HG02642 (cell line): Measurements from ENCODE around the gene GRN.
"Not testable (repeated sequence)": the region's sequence is repeated elsewhere in the genome, so short reads cannot be mapped to it uniquely, and the experiment has no call there.

Experiments
- ATAC-seq: cut with Tn5 transposase; IDR thresholded peaks from one replicate; pipeline ENCODE4 v1.9.1; 2021; ENCODE audit warnings: mild to moderate bottlenecking; ENCODE audit not compliant: unreplicated experiment, poor library complexity

GRN gene

GRCh38 chr17:44359458-44360143, 14.5 kb downstream of the GRN start:
- ATAC-seq: no peak

GRCh38 chr17:44360144-44360533, 15.0 kb downstream of the GRN start:
- ATAC-seq: no peak

GRCh38 chr17:44360826-44361225, 15.7 kb downstream of the GRN start:
- ATAC-seq: no peak

GRCh38 chr17:44361292-44362260, 16.5 kb downstream of the GRN start:
- no peak for ATAC-seq

- no peak for ATAC-seq
Measured at GRCh38 chr17:44362459-44362948, 17.4 kb downstream of the GRN start.

GRCh38 chr17:44362949-44363612, 18.0 kb downstream of the GRN start:
- peak; percentile 20 for ATAC-seq

GRCh38 chr17:44363613-44364159, 18.6 kb downstream of the GRN start, which contains the start of gene FAM171A2:
Gene FAM171A2, minus strand, starts transcription at chr17:44363853. Its CDS starts 139 bp downstream, at chr17:44363714.
- ATAC-seq: peak; percentile 67

- not testable (repeated sequence) for ATAC-seq
Measured at GRCh38 chr17:44365051-44365450, 19.9 kb downstream of the GRN start.

GRCh38 chr17:44367231-44367979, 22.3 kb downstream of the GRN start:
- no peak for ATAC-seq

- not testable (repeated sequence) for ATAC-seq
Measured at GRCh38 chr17:44368391-44369243, 23.5 kb downstream of the GRN start.

- not testable (repeated sequence) for ATAC-seq
Measured at GRCh38 chr17:44369414-44370023, 24.4 kb downstream of the GRN start.

GRCh38 chr17:44372036-44372435, 26.9 kb downstream of the GRN start:
- ATAC-seq: no peak

- no peak for ATAC-seq
Measured at GRCh38 chr17:44374306-44375195, 29.4 kb downstream of the GRN start.

- ATAC-seq: no peak
Measured at GRCh38 chr17:44375196-44376017, 30.3 kb downstream of the GRN start.

- ATAC-seq: no peak
Measured at GRCh38 chr17:44376124-44376523, 31.0 kb downstream of the GRN start.

- ATAC-seq: no peak
Measured at GRCh38 chr17:44376779-44377178, 31.7 kb downstream of the GRN start.
